Endodermal cell (in vitro differentiated cells): ENCODE results near the gene SLC19A1. TPM values are rescaled to one million over a fixed set of nuclear protein-coding genes. Genes with fewer than 3 reads are reported as not detected.
A peak's percentile ranks its signal among the peaks of the same experiment; 100 is the strongest.

Source experiments
- DNase-seq: peaks from one replicate; pipeline ENCODE4 v3.0.0-alpha.2; 2017
- H3K27ac ChIP-seq: 2 replicates; pipeline ENCODE4 v1.5.1; 2013; ENCODE audit warnings: mild to moderate bottlenecking, low read depth, low read length, moderate library complexity
- H3K27me3 ChIP-seq: 2 replicates; pipeline ENCODE4 v1.6.1; 2013; ENCODE audit warnings: mild to moderate bottlenecking, low read length, moderate library complexity; ENCODE audit not compliant: insufficient read depth, control insufficient read depth, poor library complexity, severe bottlenecking
- H3K36me3 ChIP-seq: 2 replicates; pipeline ENCODE4 v1.7.0; 2013; ENCODE audit warnings: mild to moderate bottlenecking, low read length, moderate library complexity; ENCODE audit not compliant: control insufficient read depth, insufficient read depth
- H3K4me1 ChIP-seq: one replicate; pipeline ENCODE4 v1.7.0; 2013; ENCODE audit warnings: low read length; ENCODE audit not compliant: control insufficient read depth, insufficient read depth
- H3K4me3 ChIP-seq: 2 replicates; pipeline ENCODE4 v1.5.1; 2013; ENCODE audit warnings: mild to moderate bottlenecking, low read length, moderate library complexity
- H3K9ac ChIP-seq: 2 replicates; pipeline ENCODE4 v1.6.1; 2013; ENCODE audit warnings: mild to moderate bottlenecking, low read length, moderate library complexity; ENCODE audit not compliant: poor library complexity, severe bottlenecking; ENCODE audit errors: extremely low read depth
- H3K9me3 ChIP-seq: 2 replicates; pipeline ENCODE4 v1.6.1; 2013; ENCODE audit warnings: mild to moderate bottlenecking, low read length, moderate library complexity; ENCODE audit not compliant: control insufficient read depth
- H3K27ac Mint-ChIP-seq: 2 replicates; pipeline ENCODE4 v1.8.0; 2020; ENCODE audit warnings: mixed read lengths
- H3K27me3 Mint-ChIP-seq: 2 replicates; pipeline ENCODE4 v1.8.0; 2021; ENCODE audit warnings: mild to moderate bottlenecking, mixed read lengths; ENCODE audit not compliant: insufficient read depth
- H3K36me3 Mint-ChIP-seq: 2 replicates; pipeline ENCODE4 v1.8.0; 2020; ENCODE audit warnings: low read depth, mixed read lengths
- H3K4me1 Mint-ChIP-seq: 2 replicates; pipeline ENCODE4 v1.8.0; 2020; ENCODE audit warnings: mixed read lengths
- H3K4me3 Mint-ChIP-seq: 2 replicates; pipeline ENCODE4 v1.8.0; 2020; ENCODE audit warnings: mild to moderate bottlenecking, moderate library complexity, mixed read lengths
- H3K9me3 Mint-ChIP-seq: 2 replicates; pipeline ENCODE4 v1.8.0; 2020; ENCODE audit warnings: mild to moderate bottlenecking, mixed read lengths
- CTCF ChIP-seq: fragments of 200-600 bp; sonication (generic); conservative IDR thresholded peaks from 2 replicates; pipeline ENCODE4 v1.5.0; 2021; ENCODE audit warnings: antibody characterized with exemption, mild to moderate bottlenecking
- WGBS, 2 experiments: methylation state at CpG; one replicate each; pipeline versions ENCODE4 v1.1.5 to v1.1.7; 2013; ENCODE audit warnings: missing lambda C conversion rate in 2 of 2, mixed read lengths in 1 of 2; ENCODE audit not compliant: insufficient coverage in 1 of 2, insufficient read length in 1 of 2; 5-methylcytosine and 5-hydroxymethylcytosine counted together
- total RNA-seq, 2 donors: library from RNA; stranded (reverse); fragmentation: NEBNext Ultra II Directional in 1 of 2; extraction: Animal tissue kit (Norgen Biotek cat#: 25700) in 1 of 2; gene quantifications; 2 replicates in 1 of 2; 3 replicates in 1 of 2; pipeline ENCODE4 v1.2.1, GENCODE V29; 2021

SLC19A1 gene
- total RNA-seq, 2 donors from 2014 or later, result 28.8 to 29.4 TPM

- H3K27me3 ChIP-seq, result no peaks in the 10 kb centered on the region
- TF ChIP-seq CTCF, result no peak
- Mint-ChIP-seq H3K4me3 (no peak overlapping the region), H3K4me1 (no peaks in the 10 kb centered on the region), H3K36me3 (peaks cover 65% of the 10 kb centered on the region), H3K9me3 (peaks cover 42% of the 10 kb centered on the region), H3K27me3 (peaks cover 2% of the 10 kb centered on the region), H3K27ac (no peak overlapping the region)
- no peak for DNase-seq
- H3K4me1 ChIP-seq, result no peaks in the 10 kb centered on the region
- no peak overlapping the region for H3K4me3 ChIP-seq
- H3K9me3 ChIP-seq, result peaks cover 46% of the 10 kb centered on the region
- H3K9ac ChIP-seq, result no peak overlapping the region
- peaks cover 38% of the 10 kb centered on the region for H3K36me3 ChIP-seq
- H3K27ac ChIP-seq, result no peak overlapping the region
- WGBS, 2 experiments, result 86 to 88% methylated on average over 1 of the region's 2 CpGs
These were observed 23.5 kb downstream of the SLC19A1 start for GRCh38 chr21:45518742-45519141.

GRCh38 chr21:45517249-45518065 is 24.8 kb downstream of the SLC19A1 start:
- Mint-ChIP-seq H3K27ac (no peak overlapping the region), H3K27me3 (peaks cover 2% of the 10 kb centered on the region), H3K9me3 (peaks cover 42% of the 10 kb centered on the region), H3K4me3 (no peak overlapping the region), H3K4me1 (no peaks in the 10 kb centered on the region), H3K36me3 (peaks cover 57% of the 10 kb centered on the region)
- Histone ChIP-seq H3K27me3 (no peaks in the 10 kb centered on the region), H3K4me1 (no peaks in the 10 kb centered on the region), H3K9me3 (peaks cover 46% of the 10 kb centered on the region), H3K4me3 (no peak overlapping the region), H3K36me3 (peaks cover 39% of the 10 kb centered on the region), H3K9ac (no peak overlapping the region), H3K27ac (no peak overlapping the region)
- DNase-seq, result peak; percentile 29
- no peak for TF ChIP-seq CTCF
- WGBS, 2 experiments, result 93 to 100% methylated on average over 7 to 15 of the region's 15 CpGs

- Mint-ChIP-seq H3K4me1 (no peaks in the 10 kb centered on the region), H3K9me3 (peaks cover 40% of the 10 kb centered on the region), H3K4me3 (no peak overlapping the region), H3K27ac (no peak overlapping the region), H3K36me3 (peaks cover 50% of the 10 kb centered on the region), H3K27me3 (peaks cover 2% of the 10 kb centered on the region)
- Histone ChIP-seq H3K36me3 (peaks cover 32% of the 10 kb centered on the region), H3K4me3 (no peak overlapping the region), H3K27me3 (no peaks in the 10 kb centered on the region), H3K9ac (no peak overlapping the region), H3K9me3 (peaks cover 40% of the 10 kb centered on the region), H3K27ac (no peak overlapping the region), H3K4me1 (no peaks in the 10 kb centered on the region)
- no peak for TF ChIP-seq CTCF
- peak; percentile 30 for DNase-seq
- 85 to 87% methylated on average over 10 to 14 of the region's 14 CpGs for WGBS, 2 experiments
These were observed 25.5 kb downstream of the SLC19A1 start for GRCh38 chr21:45516671-45517151.
